DOHH2 (cell line): ENCODE data around the gene CFAP100.

Experiments used
- H3F3A ChIP-seq: fragments of 200-600 bp; sonication (generic), shearing (Covaris generic); 2 replicates; pipeline ENCODE4 v1.6.0; 2016; ENCODE audit warnings: antibody characterized with exemption, mild to moderate bottlenecking; ENCODE audit not compliant: control insufficient read depth, insufficient read depth
- H3K27ac ChIP-seq: fragments of 200-600 bp; sonication (generic); 2 replicates; pipeline ENCODE4 v1.5.1; 2014; ENCODE audit warnings: low read depth, mild to moderate bottlenecking, low read length, moderate library complexity
- H3K27me3 ChIP-seq: fragments of 200-600 bp; sonication (generic); 2 replicates; pipeline ENCODE4 v1.6.1; 2014; ENCODE audit warnings: mild to moderate bottlenecking, low read length, mixed read lengths; ENCODE audit not compliant: control insufficient read depth
- H3K36me3 ChIP-seq: fragments of 200-600 bp; sonication (generic); 2 replicates; pipeline ENCODE4 v1.6.1; 2014; ENCODE audit warnings: mild to moderate bottlenecking, low read length, moderate library complexity, mixed read lengths; ENCODE audit not compliant: control insufficient read depth
- H3K4me1 ChIP-seq: fragments of 200-600 bp; sonication (generic); 2 replicates; pipeline ENCODE4 v1.6.1; 2014; ENCODE audit warnings: mild to moderate bottlenecking, low read length, mixed read lengths; ENCODE audit not compliant: control insufficient read depth
- H3K4me2 ChIP-seq: fragments of 200-600 bp; sonication (generic); 2 replicates; pipeline ENCODE4 v1.6.0; 2014; ENCODE audit warnings: mild to moderate bottlenecking, low read length, moderate library complexity
- H3K4me3 ChIP-seq: fragments of 200-600 bp; sonication (generic); 2 replicates; pipeline ENCODE4 v1.5.1; 2014; ENCODE audit warnings: mild to moderate bottlenecking, low read length, mixed read lengths
- H3K79me2 ChIP-seq: fragments of 200-600 bp; sonication (generic); 2 replicates; pipeline ENCODE4 v1.6.1; 2014; ENCODE audit warnings: mild to moderate bottlenecking, low read length, mixed read lengths; ENCODE audit not compliant: control insufficient read depth
- H3K9me2 ChIP-seq: fragments of 200-600 bp; sonication (generic); replicated peaks from 2 replicates; pipeline ENCODE4 v1.6.1; 2014; ENCODE audit warnings: mild to moderate bottlenecking, low read length, mixed read lengths; ENCODE audit not compliant: control insufficient read depth
- H3K9me3 ChIP-seq: fragments of 200-600 bp; sonication (generic); 2 replicates; pipeline ENCODE4 v1.6.1; 2014; ENCODE audit warnings: antibody characterized with exemption, low read length, mixed read lengths; ENCODE audit not compliant: control insufficient read depth, insufficient read depth
- H4K20me1 ChIP-seq: fragments of 200-600 bp; sonication (generic); 2 replicates; pipeline ENCODE4 v1.6.0; 2014; ENCODE audit warnings: low read depth, mild to moderate bottlenecking, antibody characterized with exemption, low read length, moderate library complexity; ENCODE audit not compliant: control insufficient read depth, insufficient read depth
- CTCF ChIP-seq: fragments of 200-600 bp; sonication (generic); IDR thresholded peaks from one replicate; pipeline ENCODE4 v1.5.1; 2014; ENCODE audit warnings: antibody characterized with exemption, mild to moderate bottlenecking, low read depth, low read length; ENCODE audit not compliant: poor library complexity, severe bottlenecking
- EZH2phosphoT487 ChIP-seq: fragments of 200-600 bp; sonication (generic); IDR thresholded peaks from 2 replicates; pipeline ENCODE4 v1.6.1; 2017; ENCODE audit warnings: borderline replicate concordance, mild to moderate bottlenecking, antibody characterized with exemption, low read length, moderate library complexity, mixed read lengths

The CFAP100 gene

GRCh38 chr3:126416943-126417342 lies 22.2 kb downstream of the CFAP100 start:
- H3K4me2 ChIP-seq: no peak overlapping the region
- H3K4me1 ChIP-seq: no peaks in the 10 kb centered on the region
- H3K9me2 ChIP-seq: no peaks in the 10 kb centered on the region
- no peaks in the 10 kb centered on the region for H3K9me3 ChIP-seq
- TF ChIP-seq CTCF (no peak), EZH2phosphoT487 (no peak)
- no peaks in the 10 kb centered on the region for H4K20me1 ChIP-seq
- H3K79me2 ChIP-seq: no peaks in the 10 kb centered on the region
- peaks cover 5% of the 10 kb centered on the region; the same call in 1 of the 2 replicates for H3K27me3 ChIP-seq
- no peak overlapping the region for H3K4me3 ChIP-seq
- no peaks in the 10 kb centered on the region for H3F3A ChIP-seq
- no peak overlapping the region for H3K27ac ChIP-seq
- H3K36me3 ChIP-seq: no peaks in the 10 kb centered on the region

GRCh38 chr3:126417515-126417914 lies 22.8 kb downstream of the CFAP100 start:
- no peaks in the 10 kb centered on the region for H3K9me2 ChIP-seq
- no peaks in the 10 kb centered on the region for H3K36me3 ChIP-seq
- H3K9me3 ChIP-seq: no peaks in the 10 kb centered on the region
- H4K20me1 ChIP-seq: no peaks in the 10 kb centered on the region
- no peaks in the 10 kb centered on the region for H3K4me1 ChIP-seq
- no peak overlapping the region for H3K4me3 ChIP-seq
- H3K4me2 ChIP-seq: no peak overlapping the region
- peaks cover 5% of the 10 kb centered on the region; the same call in 1 of the 2 replicates for H3K27me3 ChIP-seq
- H3K27ac ChIP-seq: no peak overlapping the region
- no peaks in the 10 kb centered on the region for H3K79me2 ChIP-seq
- no peaks in the 10 kb centered on the region for H3F3A ChIP-seq
- TF ChIP-seq CTCF (no peak), EZH2phosphoT487 (no peak)

- TF ChIP-seq CTCF (no peak), EZH2phosphoT487 (no peak)
Measured at GRCh38 chr3:126417981-126418530, 23.3 kb downstream of the CFAP100 start.

More at GRCh38 chr3:126417981-126418530, 23.3 kb downstream of the CFAP100 start:
- H4K20me1 ChIP-seq: no peaks in the 10 kb centered on the region
- no peaks in the 10 kb centered on the region for H3K9me2 ChIP-seq
- no peaks in the 10 kb centered on the region for H3K4me1 ChIP-seq
- H3K36me3 ChIP-seq: no peaks in the 10 kb centered on the region
- H3K4me3 ChIP-seq: no peak overlapping the region
- no peak overlapping the region for H3K4me2 ChIP-seq
- H3K9me3 ChIP-seq: no peaks in the 10 kb centered on the region
- H3K79me2 ChIP-seq: no peaks in the 10 kb centered on the region
- H3K27me3 ChIP-seq: no peaks in the 10 kb centered on the region
- no peak overlapping the region for H3K27ac ChIP-seq
- no peaks in the 10 kb centered on the region for H3F3A ChIP-seq
